GM10266 (cell line): ENCODE results near the gene NCAM2.

Source experiments
- DNase-seq: peaks from one replicate; pipeline ENCODE4 v3.0.0; 2012; ENCODE audit errors: extremely low spot score
- CTCF ChIP-seq: IDR thresholded peaks from 2 replicates; pipeline ENCODE4 v1.5.1; 2012; ENCODE audit warnings: mild to moderate bottlenecking, low read depth; ENCODE audit not compliant: control insufficient read depth, insufficient read depth; ENCODE audit errors: missing control alignments

Gene NCAM2

GRCh38 chr21:21458124-21458631 lies 460.0 kb downstream of the NCAM2 start:
- DNase-seq, result no peak

GRCh38 chr21:21460979-21461378 lies 462.8 kb downstream of the NCAM2 start:
- DNase-seq, result no peak

More at GRCh38 chr21:21458124-21458631, 460.0 kb downstream of the NCAM2 start:
- TF ChIP-seq CTCF, result no peak

GRCh38 chr21:21463456-21463855 lies 465.2 kb downstream of the NCAM2 start:
- no peak for DNase-seq
- TF ChIP-seq CTCF, result no peak

More at GRCh38 chr21:21460979-21461378, 462.8 kb downstream of the NCAM2 start:
- no peak for TF ChIP-seq CTCF

- no peak for TF ChIP-seq CTCF
- DNase-seq, result no peak
These were observed 466.5 kb downstream of the NCAM2 start for GRCh38 chr21:21464684-21465083.

GRCh38 chr21:21466752-21467151 lies 468.5 kb downstream of the NCAM2 start:
- DNase-seq, result no peak
- TF ChIP-seq CTCF, result no peak

- no peak for TF ChIP-seq CTCF
- DNase-seq, result no peak
These were observed 469.8 kb downstream of the NCAM2 start for GRCh38 chr21:21468003-21468402.

GRCh38 chr21:21481239-21481638 lies 483.0 kb downstream of the NCAM2 start:
- no peak for TF ChIP-seq CTCF
- no peak for DNase-seq
